ENCODE measurements around the gene XAGE2. TPM values are rescaled to one million over a fixed set of nuclear protein-coding genes. Genes with fewer than 3 reads are reported as not detected.

Gene XAGE2
- not detected in 2 replicates for total RNA-seq (2011; cell fraction: chromatin; rRNA removed; ENCODE audit: low replicate concordance)
- total RNA-seq (2011; cell fraction: nucleolus; rRNA removed) = not detected in 2 replicates
- total RNA-seq (2011; cell fraction: nucleoplasm; rRNA removed) = not detected in 2 replicates
- total RNA-seq (2014; rRNA removed) (not detected in 2 replicates), total RNA-seq (2014; rRNA removed; fragmentation: Illumina TruSeq; extraction: Trizol) (0.36 TPM in 1 of 2 replicates, not detected in the other), total RNA-seq (2015; rRNA removed; fragmentation: Illumina TruSeq; extraction: Trizol) (not detected in 2 replicates), total RNA-seq (2021) (not detected in 2 replicates), polyA plus RNA-seq (2011; rRNA removed) (not detected in 2 replicates), polyA plus RNA-seq (2014; fragmentation: Illumina TruSeq; extraction: Trizol) (not detected in 2 replicates), polyA plus RNA-seq (2014; fragmentation: Nextera tagmentation; extraction: Ambion mirVana) (under 1 TPM; 0.14 to 0.21 TPM), polyA plus RNA-seq (2014; rRNA removed) (not detected in 2 replicates), polyA minus RNA-seq (2011; rRNA and poly(A)+ RNA removed) (not detected in 2 replicates), Bru-seq, nascent RNA (not detected), BruChase-seq, experiment 1, labeled RNA remaining after a 2-hour chase (not detected), BruChase-seq, experiment 2, labeled RNA remaining after a 6-hour chase (percentile 11 among the genes with signal in this experiment)
- 0.12 TPM in 1 of 2 replicates, not detected in the other for polyA plus RNA-seq (2011; cell fraction: cytosol; rRNA removed)
- not detected in 2 replicates for polyA plus RNA-seq (2011; cell fraction: nucleus; rRNA removed)
- not detected in 2 replicates for polyA plus RNA-seq (2012)
- polyA minus RNA-seq (2011; cell fraction: cytosol; rRNA and poly(A)+ RNA removed) = not detected in 2 replicates
- polyA minus RNA-seq (2011; cell fraction: nucleus; rRNA and poly(A)+ RNA removed) = not detected in 2 replicates
- long read RNA-seq, experiment 1 = 0 reads
- long read RNA-seq, experiment 2, partial matches to known transcripts = 0 of 1 reads
- long read RNA-seq, experiment 2, other reads (novel, unspliced or antisense) = 0 of 1 reads
- long read RNA-seq, experiment 3 = 0 reads

GRCh38 chrX:52368368-52369055 lies at the start of gene XAGE2:
TSS of gene XAGE2 (plus strand) at chrX:52369021. CDS start at chrX:52370015, 994 bp downstream.
- H2AFZ ChIP-seq (ENCODE audit: low read depth, low read length) = 0 out of 2 replicates have a peak within 1 kb of the TSS, but pooled peaks have one; percentile 45
- no peaks in the 10 kb centered on the region for H3K27me3 ChIP-seq (ENCODE audit: control insufficient read depth in 2 of 2, insufficient read depth in 2 of 2, low read length in 2 of 2)
- DNase-seq (ENCODE audit: extremely low read depth in 1 of 4, low spot score in 3 of 4) = no peak
- WGBS (ENCODE audit: insufficient coverage, low coverage, missing lambda C conversion rate) = 47% methylated on average over 12 of the region's 19 CpGs
- no peaks in the 10 kb centered on the region for H3K9me3 ChIP-seq (replicated peaks; ENCODE audit: control insufficient read depth, insufficient read depth, low read depth, low read length)
- BruUV-seq (replicated peaks) = no TSS peak
- H3K27ac ChIP-seq (ENCODE audit: extremely low read depth, low read depth, low read length) = no peak within 1 kb of the TSS
- H3K4me3 ChIP-seq = no peak within 1 kb of the TSS
- no peak within 1 kb of the TSS for H3K9ac ChIP-seq (ENCODE audit: insufficient read depth in 1 of 2, low read depth in 2 of 2, low read length in 2 of 2)
- no peaks in the 10 kb centered on the region for H3K9me1 ChIP-seq (ENCODE audit: control insufficient read depth, insufficient read depth, low read length)
- ChIA-PET CTCF (ENCODE audit: low intra/inter-chr PET ratio) (no interaction called here), POLR2A (no interaction called here)
- H4K20me1 ChIP-seq (replicated peaks; ENCODE audit: control insufficient read depth, insufficient read depth, low read length) = no peaks in the 10 kb centered on the region
- no peak for ATAC-seq
- no peaks in the 10 kb centered on the region for H3K79me2 ChIP-seq (ENCODE audit: control insufficient read depth, insufficient read depth, low read length)
- intact Hi-C loops (cut with micrococcal nuclease) (no loop called here), in situ Hi-C loops (cut with MboI) (no loop called here)
- no peaks in the 10 kb centered on the region for H3K36me3 ChIP-seq (ENCODE audit: control insufficient read depth, insufficient read depth, low read length)
- peaks cover 0 to 8% of the 10 kb centered on the region in 2 experiments; a peak in 4 of 5 replicates for H3K4me1 ChIP-seq (replicated peaks in 1 of 2; ENCODE audit: control insufficient read depth in 2 of 2, insufficient read depth in 2 of 2, low read length in 2 of 2)
- no peak for FAIRE-seq
- H3K4me2 ChIP-seq (ENCODE audit: insufficient read depth, low read length) = no peak within 1 kb of the TSS
- TF ChIP-seq RFX7 (CRISPR knock-in tag; IDR thresholded peaks at IDR 0.05) = no peak
- TF ChIP-seq ZNF511 (CRISPR knock-in tag; IDR thresholded peaks at IDR 0.05) = no peak
- no peak for TF ChIP-seq PREB (CRISPR knock-in tag; IDR thresholded peaks at IDR 0.05)
- TF ChIP-seq KDM2B (CRISPR knock-in tag; IDR thresholded peaks at IDR 0.05) = no peak
- TF ChIP-seq HMBOX1 (IDR thresholded peaks at IDR 0.05) = no peak
- no peak for TF ChIP-seq ZNF717 (CRISPR knock-in tag; IDR thresholded peaks at IDR 0.05)
- TF ChIP-seq ARNT (IDR thresholded peaks at IDR 0.05) = no peak
- TF ChIP-seq GMEB1 (CRISPR knock-in tag; IDR thresholded peaks at IDR 0.05) = no peak
- TF ChIP-seq HNRNPLL (IDR thresholded peaks at IDR 0.05; ENCODE audit: low read depth, low read length, poor library complexity, severe bottlenecking) = no peak
- no peak for TF ChIP-seq EP300 (IDR thresholded peaks at IDR 0.05; ENCODE audit: low read length)
- no peak for TF ChIP-seq ZNF707 (CRISPR knock-in tag; conservative IDR thresholded peaks at IDR 0.05)
- TF ChIP-seq, protein P1, sequence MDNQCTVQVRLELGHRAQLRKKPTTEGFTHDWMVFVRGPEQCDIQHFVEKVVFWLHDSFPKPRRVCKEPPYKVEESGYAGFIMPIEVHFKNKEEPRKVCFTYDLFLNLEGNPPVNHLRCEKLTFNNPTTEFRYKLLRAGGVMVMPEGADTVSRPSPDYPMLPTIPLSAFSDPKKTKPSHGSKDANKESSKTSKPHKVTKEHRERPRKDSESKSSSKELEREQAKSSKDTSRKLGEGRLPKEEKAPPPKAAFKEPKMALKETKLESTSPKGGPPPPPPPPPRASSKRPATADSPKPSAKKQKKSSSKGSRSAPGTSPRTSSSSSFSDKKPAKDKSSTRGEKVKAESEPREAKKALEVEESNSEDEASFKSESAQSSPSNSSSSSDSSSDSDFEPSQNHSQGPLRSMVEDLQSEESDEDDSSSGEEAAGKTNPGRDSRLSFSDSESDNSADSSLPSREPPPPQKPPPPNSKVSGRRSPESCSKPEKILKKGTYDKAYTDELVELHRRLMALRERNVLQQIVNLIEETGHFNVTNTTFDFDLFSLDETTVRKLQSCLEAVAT (IDR thresholded peaks at IDR 0.05) = no peak
